Progenitor cell of endocrine pancreas (in vitro differentiated cells): ENCODE measurements around the gene FOXE1. TPM values are rescaled to one million over a fixed set of nuclear protein-coding genes. Genes with fewer than 3 reads are reported as not detected.

ENCODE experiments used
- DNase-seq: peaks from one replicate; pipeline ENCODE4 v3.0.0; 2021; ENCODE audit warnings: low spot score; ENCODE audit not compliant: unreplicated experiment
- H3K27ac Mint-ChIP-seq: 2 replicates; pipeline ENCODE4 v1.8.0; 2021; ENCODE audit warnings: mild to moderate bottlenecking, moderate library complexity, mixed read lengths
- H3K27me3 Mint-ChIP-seq: 2 replicates; pipeline ENCODE4 v1.8.0; 2021; ENCODE audit warnings: mixed read lengths
- H3K36me3 Mint-ChIP-seq: 2 replicates; pipeline ENCODE4 v1.8.0; 2022; ENCODE audit warnings: mixed read lengths; ENCODE audit not compliant: insufficient read depth
- H3K4me1 Mint-ChIP-seq: 2 replicates; pipeline ENCODE4 v1.8.0; 2021; ENCODE audit warnings: low read depth, mixed read lengths
- H3K4me3 Mint-ChIP-seq: 2 replicates; pipeline ENCODE4 v1.8.0; 2021; ENCODE audit warnings: low read depth, mild to moderate bottlenecking, moderate library complexity, mixed read lengths
- H3K9me3 Mint-ChIP-seq: 2 replicates; pipeline ENCODE4 v1.8.0; 2021; ENCODE audit warnings: low read depth, mixed read lengths
- total RNA-seq: library from RNA; stranded (reverse); gene quantifications from 2 replicates; pipeline ENCODE4 v1.2.1, GENCODE V29; 2021
- TF ChIP-seq, protein P1 (sequence below): fragments of 200-600 bp; sonication (generic); IDR thresholded peaks from one replicate; pipeline ENCODE4 v1.5.0; 2021; ENCODE audit warnings: antibody characterized with exemption, mild to moderate bottlenecking; ENCODE audit not compliant: unreplicated experiment

The FOXE1 gene
- total RNA-seq, 1 donor from 2014 or later, result 0.29 TPM

DNA sequence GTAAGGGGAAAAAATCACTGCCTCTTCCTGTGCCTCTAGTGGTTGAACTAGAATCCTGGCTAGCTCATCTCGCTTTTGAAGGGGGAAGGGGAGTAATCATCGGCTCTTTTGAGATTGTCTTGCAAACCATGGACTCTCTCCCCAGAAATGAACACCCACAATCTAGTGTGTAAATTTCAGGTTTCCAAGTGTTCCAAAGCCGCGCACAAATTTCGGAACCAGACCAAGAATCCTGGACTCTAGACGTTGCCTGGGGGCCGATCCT lies 4.9 kb upstream of the FOXE1 start:
- no peak overlapping the region for H3K4me3 Mint-ChIP-seq
- peaks cover 84% of the 10 kb centered on the region for H3K27me3 Mint-ChIP-seq
- no peaks in the 10 kb centered on the region for H3K9me3 Mint-ChIP-seq
- no peaks in the 10 kb centered on the region for H3K36me3 Mint-ChIP-seq
- TF ChIP-seq, protein P1, sequence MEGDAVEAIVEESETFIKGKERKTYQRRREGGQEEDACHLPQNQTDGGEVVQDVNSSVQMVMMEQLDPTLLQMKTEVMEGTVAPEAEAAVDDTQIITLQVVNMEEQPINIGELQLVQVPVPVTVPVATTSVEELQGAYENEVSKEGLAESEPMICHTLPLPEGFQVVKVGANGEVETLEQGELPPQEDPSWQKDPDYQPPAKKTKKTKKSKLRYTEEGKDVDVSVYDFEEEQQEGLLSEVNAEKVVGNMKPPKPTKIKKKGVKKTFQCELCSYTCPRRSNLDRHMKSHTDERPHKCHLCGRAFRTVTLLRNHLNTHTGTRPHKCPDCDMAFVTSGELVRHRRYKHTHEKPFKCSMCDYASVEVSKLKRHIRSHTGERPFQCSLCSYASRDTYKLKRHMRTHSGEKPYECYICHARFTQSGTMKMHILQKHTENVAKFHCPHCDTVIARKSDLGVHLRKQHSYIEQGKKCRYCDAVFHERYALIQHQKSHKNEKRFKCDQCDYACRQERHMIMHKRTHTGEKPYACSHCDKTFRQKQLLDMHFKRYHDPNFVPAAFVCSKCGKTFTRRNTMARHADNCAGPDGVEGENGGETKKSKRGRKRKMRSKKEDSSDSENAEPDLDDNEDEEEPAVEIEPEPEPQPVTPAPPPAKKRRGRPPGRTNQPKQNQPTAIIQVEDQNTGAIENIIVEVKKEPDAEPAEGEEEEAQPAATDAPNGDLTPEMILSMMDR, result peak; percentile 27
- H3K27ac Mint-ChIP-seq, result no peak overlapping the region
- no peak for DNase-seq
- H3K4me1 Mint-ChIP-seq, result no peaks in the 10 kb centered on the region

DNA sequence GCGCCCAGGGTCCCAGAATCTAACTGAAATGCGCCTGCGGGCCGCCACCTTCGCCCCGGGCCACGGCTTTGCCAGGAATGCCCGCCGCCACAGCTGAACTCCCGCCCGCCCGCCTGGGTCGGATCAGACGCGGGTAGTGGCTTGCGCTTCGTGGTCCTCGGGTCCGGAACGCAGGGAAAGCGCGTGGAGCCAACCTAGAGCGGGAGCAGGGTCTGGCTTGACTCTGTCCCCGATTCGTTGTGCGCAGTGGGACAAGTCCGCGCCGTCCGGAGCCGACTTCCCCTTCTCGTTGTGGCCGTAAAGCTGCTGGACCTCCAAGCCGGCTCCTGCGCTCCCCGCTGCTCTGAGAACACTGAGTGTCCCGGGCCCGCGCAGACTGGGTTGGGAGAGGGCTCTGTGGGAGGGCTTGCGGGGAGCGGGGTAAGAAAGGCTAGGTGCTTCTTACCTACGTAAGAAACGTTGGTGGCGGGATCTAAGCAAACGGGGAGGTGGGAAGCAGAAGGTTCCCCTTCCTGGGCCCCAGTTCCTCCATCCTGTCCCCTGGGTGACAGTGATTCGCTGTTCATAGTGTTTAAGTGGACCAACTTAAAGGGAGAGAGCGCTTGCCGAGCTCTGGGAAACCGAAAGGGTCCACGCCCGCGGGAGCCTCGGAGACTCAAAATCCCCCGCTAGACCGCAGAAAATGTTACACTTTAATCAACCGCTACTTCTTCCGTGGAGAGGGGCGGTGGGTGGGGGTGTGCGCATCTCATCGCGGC lies 4.4 kb upstream of the FOXE1 start:
- DNase-seq, result no peak
- no peak overlapping the region for H3K27ac Mint-ChIP-seq
- H3K4me1 Mint-ChIP-seq, result no peaks in the 10 kb centered on the region
- no peaks in the 10 kb centered on the region for H3K36me3 Mint-ChIP-seq
- H3K27me3 Mint-ChIP-seq, result peaks cover 83% of the 10 kb centered on the region
- TF ChIP-seq, protein P1, result no peak
- H3K4me3 Mint-ChIP-seq, result no peak overlapping the region
- H3K9me3 Mint-ChIP-seq, result no peaks in the 10 kb centered on the region

- Mint-ChIP-seq H3K36me3 (no peaks in the 10 kb centered on the region), H3K27me3 (peaks cover 87% of the 10 kb centered on the region), H3K27ac (no peak overlapping the region), H3K4me3 (no peak overlapping the region), H3K9me3 (no peaks in the 10 kb centered on the region), H3K4me1 (no peaks in the 10 kb centered on the region)
- no peak for DNase-seq
- TF ChIP-seq, protein P1, result no peak
Observed at GRCh38 chr9:97849980-97850379, 3.0 kb upstream of the FOXE1 start.

DNA sequence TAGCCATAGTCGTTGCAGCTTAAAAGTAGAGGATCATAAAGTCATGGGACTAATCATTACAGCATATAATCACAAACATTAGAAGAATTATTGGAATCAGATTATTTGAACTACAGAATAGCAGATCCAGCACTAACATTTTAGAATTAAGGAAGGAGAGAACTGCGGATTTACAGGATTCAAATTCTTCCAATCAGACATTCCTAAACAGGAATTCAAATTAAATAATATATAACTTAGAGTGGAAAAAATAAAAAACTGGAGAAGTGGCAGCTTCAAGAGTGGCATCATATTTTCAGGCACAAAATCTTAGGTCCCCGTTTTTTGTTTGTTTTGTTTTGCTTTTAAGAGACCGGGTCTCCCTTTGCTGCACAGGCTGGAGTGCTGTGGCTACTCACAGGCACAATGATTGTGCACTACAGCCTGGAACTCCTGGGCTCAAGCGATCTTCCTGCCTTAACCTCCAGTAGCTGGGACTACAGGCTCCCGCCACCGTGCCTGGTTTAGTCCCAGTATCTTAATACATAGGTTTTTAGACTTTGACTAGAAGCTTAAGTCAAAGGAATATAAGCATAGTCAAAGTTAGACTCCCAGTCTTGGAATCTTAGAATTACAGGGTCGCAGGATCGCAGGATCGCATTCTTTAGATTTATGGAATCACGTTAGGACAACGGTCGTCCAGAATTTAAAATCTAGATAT lies 2.1 kb upstream of the FOXE1 start:
- TF ChIP-seq, protein P1, result no peak
- H3K36me3 Mint-ChIP-seq, result no peaks in the 10 kb centered on the region
- H3K27ac Mint-ChIP-seq, result no peak overlapping the region
- H3K4me3 Mint-ChIP-seq, result no peak overlapping the region
- DNase-seq, result no peak
- no peaks in the 10 kb centered on the region for H3K4me1 Mint-ChIP-seq
- H3K9me3 Mint-ChIP-seq, result no peaks in the 10 kb centered on the region
- peaks cover 87% of the 10 kb centered on the region for H3K27me3 Mint-ChIP-seq

GRCh38 chr9:97851446-97851883 lies 1.6 kb upstream of the FOXE1 start:
- H3K27ac Mint-ChIP-seq, result no peak overlapping the region
- H3K27me3 Mint-ChIP-seq, result peaks cover 87% of the 10 kb centered on the region
- no peak for DNase-seq
- H3K36me3 Mint-ChIP-seq, result no peaks in the 10 kb centered on the region
- H3K4me1 Mint-ChIP-seq, result no peaks in the 10 kb centered on the region
- H3K9me3 Mint-ChIP-seq, result no peaks in the 10 kb centered on the region
- TF ChIP-seq, protein P1, result no peak
- no peak overlapping the region for H3K4me3 Mint-ChIP-seq
